Astrocyte (in vitro differentiated cells and primary cell): Measurements from ENCODE around the gene ELF5.

Experiments
- CTCF ChIP-seq: IDR thresholded peaks from 2 replicates; pipeline ENCODE4 v1.5.1; 2011; ENCODE audit warnings: low read depth, mild to moderate bottlenecking, inconsistent platforms, low read length, moderate library complexity; ENCODE audit not compliant: insufficient read depth
- EZH2 ChIP-seq: IDR thresholded peaks from 2 replicates; pipeline ENCODE4 v1.6.1; 2012; ENCODE audit warnings: mild to moderate bottlenecking, low read length, inconsistent platforms; ENCODE audit not compliant: insufficient read depth

GRCh38 chr11:34552270-34552669, 38.7 kb upstream of the ELF5 start:
- TF ChIP-seq CTCF (no peak), EZH2 (no peak)
